GM19452 (cell line): ENCODE data around the gene RSPH6A.
"Not testable (repeated sequence)": the region's sequence is repeated elsewhere in the genome, so short reads cannot be mapped to it uniquely, and the experiment has no call there.

ENCODE experiments used
- ATAC-seq: cut with Tn5 transposase; IDR thresholded peaks from one replicate; pipeline ENCODE4 v1.9.1; 2021; ENCODE audit not compliant: unreplicated experiment

RSPH6A gene

GRCh38 chr19:45766869-45767346 is 48.2 kb downstream of the RSPH6A start:
- ATAC-seq, result no peak

DNA sequence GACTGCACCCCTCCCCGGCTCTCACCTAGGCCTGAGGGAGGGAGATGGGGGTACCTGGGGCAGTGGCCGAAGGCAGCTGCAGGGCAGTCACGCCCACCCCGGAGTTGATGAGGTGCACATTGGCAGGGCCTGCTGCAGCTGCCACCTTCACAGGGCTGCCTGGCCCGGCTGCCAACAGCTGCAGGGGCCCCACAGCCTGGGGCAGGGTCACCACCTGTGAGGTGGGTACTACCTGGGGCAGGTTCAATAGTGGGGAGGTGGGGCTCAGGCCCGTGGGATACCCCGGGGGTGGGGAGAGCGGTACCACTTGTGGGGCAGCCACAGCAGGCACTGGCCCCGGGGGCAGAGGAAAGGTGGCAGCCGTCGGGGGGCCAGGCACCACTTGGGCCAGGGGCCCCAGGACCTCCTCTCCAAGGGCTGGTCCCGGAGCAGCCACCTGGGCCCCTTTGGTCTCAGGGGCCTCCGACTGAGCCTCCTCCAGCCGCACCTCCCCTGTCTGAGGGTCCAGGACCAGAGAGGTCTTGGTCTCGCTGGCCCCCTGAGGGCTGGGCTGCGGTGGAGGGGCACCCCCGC is 48.7 kb downstream of the RSPH6A start:
- ATAC-seq, result no peak

- no peak for ATAC-seq
These were observed 49.3 kb downstream of the RSPH6A start for GRCh38 chr19:45765702-45766295.

DNA sequence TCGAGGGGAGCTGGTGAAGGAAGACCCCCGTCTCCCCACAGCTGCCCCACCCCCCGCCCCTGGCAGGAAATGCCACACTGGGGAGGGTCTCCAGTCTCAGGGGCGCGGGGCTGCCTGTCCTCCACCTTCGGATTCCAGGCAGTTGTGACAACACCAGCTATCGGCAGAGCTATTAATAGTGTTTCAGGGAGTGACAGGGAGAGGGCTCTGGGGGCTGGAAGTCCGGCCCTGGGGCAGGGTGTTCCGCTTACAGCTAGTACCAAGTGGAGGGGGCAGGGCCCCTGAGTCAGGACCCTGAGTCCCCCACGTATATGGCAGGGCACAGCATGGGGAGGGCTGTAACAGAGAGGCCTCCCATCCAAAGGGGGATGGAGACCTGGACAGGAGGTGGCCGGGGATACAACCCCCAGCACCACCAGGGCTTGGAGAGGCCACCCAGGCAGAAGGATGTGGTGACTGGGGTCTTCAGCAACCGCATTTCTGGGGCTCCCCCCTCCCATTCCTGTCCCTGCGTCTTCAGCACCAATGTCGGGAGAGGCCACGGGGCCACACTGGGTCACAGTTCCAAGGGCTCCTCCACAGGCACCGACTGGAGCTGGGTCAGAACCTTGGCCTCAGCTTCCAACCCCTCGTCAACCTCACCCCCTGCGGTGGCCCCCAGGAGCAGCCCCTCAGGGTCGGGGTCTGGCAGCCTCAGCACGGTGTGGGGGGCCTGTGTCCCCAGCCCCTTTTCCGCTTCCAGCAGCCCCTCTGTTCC is 50.0 kb downstream of the RSPH6A start:
- no peak for ATAC-seq

- ATAC-seq, result no peak
These were observed 50.6 kb downstream of the RSPH6A start for GRCh38 chr19:45764475-45764874.

DNA sequence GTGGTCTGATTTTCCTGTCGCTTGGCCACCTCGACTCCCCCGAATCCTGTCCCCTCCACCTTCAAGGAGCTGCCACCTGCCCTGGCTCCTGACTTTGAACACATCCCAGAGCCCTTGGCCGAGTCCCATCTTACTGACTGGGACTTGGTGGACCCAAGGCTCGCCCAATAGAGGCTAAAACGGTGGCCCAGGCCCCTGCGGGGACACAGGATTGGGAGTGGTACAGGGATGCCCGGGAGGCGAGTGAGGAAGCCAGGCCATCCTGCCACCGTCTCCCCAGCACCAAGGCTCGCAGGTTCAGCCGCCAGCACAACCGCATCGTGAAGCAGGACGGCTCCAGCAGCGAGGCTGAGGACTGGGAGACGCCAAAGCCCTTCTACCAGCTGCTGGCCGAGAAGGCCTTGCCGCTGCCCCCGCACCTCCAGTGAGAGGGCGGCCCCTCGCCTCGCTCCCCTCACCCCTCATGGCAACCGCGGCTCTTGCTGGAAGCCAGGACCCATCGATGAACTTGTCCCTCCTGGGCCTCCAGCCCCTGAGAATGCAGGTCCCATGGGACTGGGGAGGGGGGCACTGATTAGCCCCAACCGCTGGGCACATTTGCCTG is 51.3 kb downstream of the RSPH6A start:
- no peak for ATAC-seq

DNA sequence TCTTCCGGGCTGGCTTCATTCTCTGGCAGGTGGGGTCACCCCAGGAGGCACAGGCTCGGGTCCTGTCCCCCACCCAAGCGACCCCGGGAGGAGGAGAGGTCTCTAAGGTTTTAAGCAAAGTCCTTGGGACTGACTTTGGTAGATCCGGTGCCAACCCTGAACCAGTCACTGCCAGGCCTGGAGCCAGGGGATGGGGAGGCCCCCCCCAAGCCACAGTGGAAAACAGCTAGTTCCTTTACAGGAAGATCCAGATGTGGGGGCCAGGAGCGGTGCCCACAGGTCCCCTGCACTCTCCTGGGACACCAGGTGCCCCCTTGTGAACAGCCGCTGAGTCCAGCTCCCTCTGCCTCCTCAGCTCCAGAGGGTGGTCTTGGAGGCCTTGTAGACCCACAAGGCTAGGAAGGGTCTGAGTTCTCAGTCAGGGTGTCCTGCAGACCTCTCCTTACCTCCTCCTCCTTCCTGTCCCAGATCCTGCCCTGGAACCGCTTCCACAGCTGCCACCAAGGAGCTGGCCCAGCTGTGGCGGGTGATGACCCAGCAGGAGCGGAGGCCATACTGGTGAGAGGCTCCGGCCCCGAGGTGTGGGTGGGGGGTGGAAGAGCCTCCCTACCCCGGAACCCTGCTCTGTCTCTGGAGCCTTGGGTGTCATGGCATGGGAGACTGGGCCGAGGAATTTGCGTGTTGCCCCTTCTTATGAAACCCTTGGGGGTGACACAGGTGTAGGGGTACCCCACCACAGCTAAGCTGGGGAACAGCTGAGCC is 52.1 kb downstream of the RSPH6A start:
- ATAC-seq, result no peak

DNA sequence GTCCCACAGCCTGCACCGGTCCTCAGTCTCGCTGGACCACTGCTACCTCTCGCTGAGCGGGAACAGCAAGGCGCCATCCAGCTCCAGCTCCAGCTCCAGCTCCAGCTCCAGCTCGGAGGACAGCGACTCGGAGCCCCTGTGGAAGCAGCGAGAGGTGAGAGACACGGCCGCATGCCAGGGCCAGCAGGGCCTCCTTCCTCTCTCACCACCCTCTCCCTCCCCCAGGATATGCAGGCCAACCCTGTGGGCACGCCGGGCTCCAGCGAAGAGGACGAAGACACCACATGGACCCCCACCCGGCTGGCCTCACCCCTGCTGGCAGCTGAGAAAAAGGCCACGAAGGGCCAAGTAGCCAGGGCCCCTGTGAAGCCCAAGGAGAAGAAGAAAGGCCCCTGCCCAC is 53.4 kb downstream of the RSPH6A start:
- no peak for ATAC-seq

DNA sequence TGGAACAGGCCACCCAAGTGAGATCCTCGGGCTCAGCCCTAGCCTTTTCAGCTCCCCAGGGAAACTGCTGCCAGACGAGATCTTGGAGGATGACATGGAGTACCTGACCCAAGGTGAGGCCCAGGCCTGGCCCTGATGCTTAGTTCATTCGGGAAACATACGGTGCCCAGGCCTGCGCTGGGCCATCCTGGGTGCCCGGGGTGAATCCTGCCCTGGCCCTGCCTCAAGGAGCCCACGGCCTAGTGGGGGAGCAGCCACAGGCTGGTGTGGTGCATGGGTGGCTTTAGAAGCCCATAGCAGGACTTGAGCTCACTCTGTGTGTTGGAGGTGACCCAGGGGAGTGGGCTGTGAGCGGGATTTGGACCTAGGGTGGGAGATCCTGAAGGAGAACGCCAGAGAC is 56.2 kb downstream of the RSPH6A start:
- no peak for ATAC-seq

- no peak for ATAC-seq
These were observed 57.4 kb downstream of the RSPH6A start for GRCh38 chr19:45757695-45758094.

- ATAC-seq, result no peak
These were observed 60.8 kb downstream of the RSPH6A start for GRCh38 chr19:45754323-45754722.

DNA sequence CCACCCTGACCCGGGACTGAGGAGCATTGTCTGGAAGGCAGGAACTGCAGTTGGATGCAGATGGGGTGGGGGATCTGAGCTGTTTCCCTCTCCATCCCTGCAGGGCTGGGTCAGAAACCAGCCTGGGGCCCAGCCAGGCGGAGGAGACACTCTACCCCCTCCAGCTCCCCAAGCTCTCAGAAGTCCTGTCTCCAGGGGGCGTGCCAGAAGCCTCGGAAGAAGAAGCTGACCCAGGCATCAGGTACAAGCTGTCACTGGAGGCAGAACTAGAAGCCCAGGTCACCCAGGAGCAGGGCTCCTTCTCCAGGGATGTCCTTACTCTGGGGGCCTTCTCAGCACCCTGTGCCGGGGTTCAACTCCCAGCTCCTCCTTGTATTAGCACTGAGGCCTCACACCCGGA is 61.6 kb downstream of the RSPH6A start:
- no peak for ATAC-seq

DNA sequence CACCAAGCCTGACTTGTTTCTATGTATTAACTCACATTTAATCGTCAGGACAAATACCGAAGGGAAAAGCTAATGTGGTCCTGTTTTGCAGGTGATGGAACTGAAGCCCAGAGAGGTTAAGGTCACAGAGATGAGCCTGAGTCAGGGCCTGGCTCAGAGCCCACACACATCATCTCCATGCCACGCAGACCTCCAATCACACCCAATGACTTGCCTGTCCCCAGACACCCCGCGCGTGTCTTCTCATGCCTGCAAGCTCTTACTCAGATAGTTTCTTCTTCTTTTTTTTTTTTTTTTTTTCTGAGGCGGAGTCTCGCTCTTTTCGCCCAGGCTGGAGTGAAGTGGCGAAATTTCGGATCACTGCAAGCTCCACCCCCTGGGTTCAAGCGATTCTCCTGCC is 62.5 kb downstream of the RSPH6A start:
- ATAC-seq, result no peak

GRCh38 chr19:45751483-45751882 is 63.6 kb downstream of the RSPH6A start:
- ATAC-seq, result not testable (repeated sequence)

DNA sequence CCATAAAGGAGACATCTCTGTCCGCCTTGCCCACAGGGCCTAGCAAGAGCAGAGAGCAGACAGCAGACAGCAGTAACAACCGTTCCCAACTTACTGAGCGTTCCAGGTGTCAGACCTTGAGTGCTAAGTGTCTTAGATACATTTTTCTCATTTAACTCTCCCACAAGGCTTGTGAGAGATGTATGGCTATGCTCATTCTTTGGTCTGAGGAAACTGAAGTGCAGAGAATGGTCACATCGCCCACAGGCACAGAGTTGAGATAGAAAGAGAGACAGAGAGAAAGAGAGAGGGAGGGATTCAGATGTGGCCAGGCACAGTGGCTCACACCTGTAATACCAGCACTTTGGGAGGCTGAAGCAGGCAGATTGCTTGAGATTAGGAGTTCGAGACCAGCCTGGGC is 67.6 kb downstream of the RSPH6A start:
- ATAC-seq, result no peak

- ATAC-seq, result no peak
These were observed 68.2 kb downstream of the RSPH6A start for GRCh38 chr19:45746866-45747265.
